ENCODE measurements around the gene SH3BP5.

SH3BP5 gene

GRCh38 chr3:15286022-15286421 is 46.4 kb downstream of the SH3BP5 start:
- Histone ChIP-seq H3K27ac (peak overlapping the region in 3 of 21 experiments; percentile 6 to 54 (median 23)), H3K4me3 (no peak overlapping the region)

- peak overlapping the region in 1 of 21 experiments; percentile 25 for H3K27ac ChIP-seq
Measured at GRCh38 chr3:15284121-15284889, 48.1 kb downstream of the SH3BP5 start.

GRCh38 chr3:15283702-15284101 is 48.7 kb downstream of the SH3BP5 start:
- H3K27ac ChIP-seq = peak overlapping the region in 1 of 21 experiments; percentile 25
- no peak overlapping the region for H3K4me3 ChIP-seq

More at GRCh38 chr3:15284121-15284889, 48.1 kb downstream of the SH3BP5 start:
- H3K4me3 ChIP-seq = no peak overlapping the region

- H3K4me3 ChIP-seq = no peak overlapping the region
- no peak overlapping the region for H3K27ac ChIP-seq
Measured at GRCh38 chr3:15281817-15282216, 50.6 kb downstream of the SH3BP5 start.

GRCh38 chr3:15280853-15281532 is 51.4 kb downstream of the SH3BP5 start:
- Histone ChIP-seq H3K4me3 (no peak overlapping the region), H3K27ac (peak overlapping the region in 1 of 21 experiments; percentile 27)

GRCh38 chr3:15279671-15280402 is 52.5 kb downstream of the SH3BP5 start:
- H3K27ac ChIP-seq = peak overlapping the region in 3 of 21 experiments; percentile 27 to 50 (median 37)

GRCh38 chr3:15279205-15279604 is 53.2 kb downstream of the SH3BP5 start:
- peak overlapping the region in 2 of 21 experiments; percentile 37 to 50 for H3K27ac ChIP-seq

More at GRCh38 chr3:15279671-15280402, 52.5 kb downstream of the SH3BP5 start:
- H3K4me3 ChIP-seq = no peak overlapping the region

GRCh38 chr3:15277861-15278500 is 54.4 kb downstream of the SH3BP5 start:
- no peak overlapping the region for H3K4me3 ChIP-seq
- no peak overlapping the region for H3K27ac ChIP-seq

More at GRCh38 chr3:15279205-15279604, 53.2 kb downstream of the SH3BP5 start:
- H3K4me3 ChIP-seq = no peak overlapping the region

- no peak overlapping the region for H3K4me3 ChIP-seq
- peak overlapping the region in 6 of 21 experiments; percentile 10 to 39 (median 17) for H3K27ac ChIP-seq
Measured at GRCh38 chr3:15276028-15276724, 56.2 kb downstream of the SH3BP5 start.

GRCh38 chr3:15273227-15273626 is 59.2 kb downstream of the SH3BP5 start:
- Histone ChIP-seq H3K4me3 (no peak overlapping the region), H3K27ac (peak overlapping the region in 13 of 21 experiments; percentile 19 to 84 (median 59))

- H3K27ac ChIP-seq = peak overlapping the region in 19 of 21 experiments; percentile 2 to 84 (median 57)
- no peak overlapping the region for H3K4me3 ChIP-seq
Measured at GRCh38 chr3:15272426-15273196, 59.8 kb downstream of the SH3BP5 start.

- H3K27ac ChIP-seq = peak overlapping the region in 19 of 21 experiments; percentile 2 to 84 (median 58)
- H3K4me3 ChIP-seq = no peak overlapping the region
Measured at GRCh38 chr3:15271785-15272381, 60.5 kb downstream of the SH3BP5 start.

- Histone ChIP-seq H3K27ac (peak overlapping the region in 12 of 21 experiments; percentile 13 to 84 (median 60)), H3K4me3 (no peak overlapping the region)
Measured at GRCh38 chr3:15271030-15271429, 61.4 kb downstream of the SH3BP5 start.

GRCh38 chr3:15269091-15269989 is 63.0 kb downstream of the SH3BP5 start:
- Histone ChIP-seq H3K27ac (peak overlapping the region in 19 of 21 experiments; percentile 52 to 85 (median 72)), H3K4me3 (no peak overlapping the region)

- H3K4me3 ChIP-seq = no peak overlapping the region
- peak overlapping the region in 13 of 21 experiments; percentile 11 to 85 (median 66) for H3K27ac ChIP-seq
Measured at GRCh38 chr3:15268033-15268631, 64.3 kb downstream of the SH3BP5 start.

- Histone ChIP-seq H3K27ac (peak overlapping the region in 4 of 21 experiments; percentile 10 to 83 (median 34)), H3K4me3 (no peak overlapping the region)
Measured at GRCh38 chr3:15267502-15267901, 64.9 kb downstream of the SH3BP5 start.

Data from skin epidermis (tissue), 12 donors.